K562 (cell line): ENCODE data around the gene LRRTM1. TPM values are rescaled to one million over a fixed set of nuclear protein-coding genes. Genes with fewer than 3 reads are reported as not detected.

ENCODE experiments used
- ATAC-seq: fragments of 200-7000 bp; cut with Tn5 transposase; 3 replicates; pipeline ENCODE4 v1.9.1; 2020; ENCODE audit warnings: moderate library complexity
- BruUV-seq: library from RNA; stranded (reverse); fragments of 400-500 nt; replicated peaks from 2 replicates; lab custom pipeline; 2021; lab: Mats Ljungman, UMichigan
- CTCF ChIA-PET: fragments of 300-600 bp; formaldehyde crosslinking; extraction: SDS; loops from one replicate; lab custom pipeline; 2021; ENCODE audit warnings: low intra/inter-chr PET ratio; lab: Yijun Ruan, JAX
- POLR2A ChIA-PET: fragments of 300-600, 350-650 bp; sonication (Branson Sonifier 250); formaldehyde crosslinking; extraction: SDS; loops from one replicate; lab custom pipeline; 2021; ENCODE audit warnings: antibody characterized with exemption, inconsistent platforms; lab: Yijun Ruan, JAX
- DNase-seq, 4 experiments: peaks; one replicate each; pipeline versions ENCODE4 v3.0.0 to v3.0.0-alpha.2; 2011 to 2018; ENCODE audit warnings: low spot score in 3 of 4, mixed read lengths in 3 of 4; ENCODE audit errors: extremely low read depth in 1 of 4
- FAIRE-seq: peaks from 2 replicates; lab custom pipeline; 2011; peaks lifted over from hg19 to GRCh38; lab: Jason Lieb, UNC
- H2AFZ ChIP-seq: 2 replicates; pipeline ENCODE4 v1.6.0; 2011; ENCODE audit warnings: low read depth, low read length, control low read depth, inconsistent platforms
- H3K27ac ChIP-seq: fragments of 200-600 bp; 3 replicates; pipeline ENCODE4 v1.8.0; 2011; ENCODE audit warnings: low read depth, mild to moderate bottlenecking, control low read depth, inconsistent platforms, low read length, moderate library complexity, mixed read lengths; ENCODE audit errors: extremely low read depth
- H3K27me3 ChIP-seq, 2 experiments: fragments of 300-600 bp in 1 of 2; 2 replicates in 1 of 2; 3 replicates in 1 of 2; pipeline versions ENCODE4 v1.6.0 to v1.8.0; 2011; ENCODE audit warnings: inconsistent platforms in 2 of 2, low read length in 2 of 2, mild to moderate bottlenecking in 1 of 2, mixed read lengths in 1 of 2, moderate library complexity in 1 of 2; ENCODE audit not compliant: control insufficient read depth in 2 of 2, insufficient read depth in 2 of 2
- H3K36me3 ChIP-seq: fragments of 300-600 bp; 3 replicates; pipeline ENCODE4 v1.8.0; 2011; ENCODE audit warnings: mild to moderate bottlenecking, low read length, inconsistent platforms; ENCODE audit not compliant: control insufficient read depth, insufficient read depth
- H3K4me1 ChIP-seq, 2 experiments: fragments of 200-600 bp in 1 of 2; replicated peaks in 1 of 2; 2 replicates in 1 of 2; 3 replicates in 1 of 2; pipeline versions ENCODE4 v1.5.1 to v1.8.0; 2011; ENCODE audit warnings: inconsistent platforms in 2 of 2, low read length in 2 of 2, mild to moderate bottlenecking in 1 of 2, mixed read lengths in 1 of 2, moderate library complexity in 1 of 2; ENCODE audit not compliant: control insufficient read depth in 2 of 2, insufficient read depth in 2 of 2
- H3K4me2 ChIP-seq: 2 replicates; pipeline ENCODE4 v1.6.1; 2011; ENCODE audit warnings: low read length, control low read depth, inconsistent platforms, mixed read lengths; ENCODE audit not compliant: insufficient read depth
- H3K4me3 ChIP-seq: fragments of 200-600 bp; sonication (generic), shearing (Covaris generic); 2 replicates; pipeline ENCODE4 v1.5.1; 2016; ENCODE audit warnings: control low read depth, inconsistent platforms
- H3K79me2 ChIP-seq: fragments of 200-600 bp; 3 replicates; pipeline ENCODE4 v1.8.0; 2011; ENCODE audit warnings: low read length, inconsistent platforms; ENCODE audit not compliant: control insufficient read depth, insufficient read depth
- H3K9ac ChIP-seq, 2 experiments: 2 replicates each; pipeline versions ENCODE4 v1.6.0 to v1.6.1; 2011; ENCODE audit warnings: low read depth in 2 of 2, low read length in 2 of 2, control low read depth in 1 of 2, inconsistent platforms in 1 of 2, mild to moderate bottlenecking in 1 of 2, mixed read lengths in 1 of 2; ENCODE audit not compliant: insufficient read depth in 1 of 2
- H3K9me1 ChIP-seq: one replicate; pipeline ENCODE4 v1.6.0; 2011; ENCODE audit warnings: inconsistent platforms, mild to moderate bottlenecking, low read length, moderate library complexity; ENCODE audit not compliant: control insufficient read depth, insufficient read depth
- H3K9me3 ChIP-seq: replicated peaks from 2 replicates; pipeline ENCODE4 v1.5.1; 2011; ENCODE audit warnings: low read depth, low read length, inconsistent platforms; ENCODE audit not compliant: control insufficient read depth, insufficient read depth
- H4K20me1 ChIP-seq: replicated peaks from 2 replicates; pipeline ENCODE4 v1.6.1; 2011; ENCODE audit warnings: low read length, inconsistent platforms, mixed read lengths; ENCODE audit not compliant: control insufficient read depth, insufficient read depth
- C11orf30 ChIP-seq: fragments of 450-650 bp; IDR thresholded peaks from 2 replicates; pipeline ENCODE4 v1.6.1; 2016; ENCODE audit warnings: low read depth, mild to moderate bottlenecking
- ETS2 ChIP-seq: IDR thresholded peaks from 2 replicates; pipeline ENCODE4 v1.6.1; 2016; ENCODE audit warnings: borderline replicate concordance, missing genetic modification characterization, mild to moderate bottlenecking, moderate library complexity, missing compliant biosample characterization; ENCODE audit not compliant: poor library complexity, severe bottlenecking
- ETV5 ChIP-seq: sonication (generic); formaldehyde crosslinking; IDR thresholded peaks from 2 replicates; pipeline ENCODE4 v1.4.0; 2020; ENCODE audit warnings: low read depth, mild to moderate bottlenecking, missing genetic modification reagents
- FUS ChIP-seq: fragments of 200-400 bp; formaldehyde crosslinking; optimal IDR thresholded peaks from 2 replicates; pipeline ENCODE3; 2017; ENCODE audit warnings: low read depth, low read length
- HIVEP1 ChIP-seq: fragments of 250-450 bp; sonication (Bioruptor Pico); IDR thresholded peaks from 2 replicates; pipeline ENCODE4 v1.4.0; 2020; ENCODE audit warnings: mild to moderate bottlenecking
- MYNN ChIP-seq, 2 experiments: sonication (generic); formaldehyde crosslinking in 1 of 2; IDR thresholded peaks; 2 replicates each; pipeline versions ENCODE4 v1.5.0 to v1.6.1; 2016 to 2020; ENCODE audit warnings: antibody characterized with exemption in 1 of 2, missing genetic modification reagents in 1 of 2
- NFRKB ChIP-seq: fragments of 450-650 bp; IDR thresholded peaks from 2 replicates; pipeline ENCODE4 v1.6.1; 2016; ENCODE audit warnings: low read depth
- REST ChIP-seq, 2 experiments: fragments of 450-650 bp; formaldehyde crosslinking in 1 of 2; IDR thresholded peaks; 2 replicates each; pipeline versions ENCODE4 v1.4.0 to v1.6.1; 2014 to 2020; ENCODE audit warnings: mild to moderate bottlenecking in 2 of 2, borderline replicate concordance in 1 of 2, low read depth in 1 of 2
- UBTF ChIP-seq, 2 experiments: IDR thresholded peaks; 2 replicates each; pipeline ENCODE4 v1.6.1; 2012; ENCODE audit warnings: improper control_type of control experiment in 2 of 2, low read depth in 2 of 2, low read length in 2 of 2, borderline replicate concordance in 1 of 2
- ZNF696 ChIP-seq: fragments of 250-450 bp; sonication (Bioruptor Pico); conservative IDR thresholded peaks from 2 replicates; pipeline ENCODE4 v1.4.0; 2020; ENCODE audit warnings: mild to moderate bottlenecking, moderate library complexity
- WGBS: fragments of 100-300 bp; shearing (Covaris generic); methylation state at CpG from one replicate; pipeline ENCODE4 v1.1.6; 2016; ENCODE audit warnings: low coverage, mixed read lengths; ENCODE audit not compliant: insufficient coverage; ENCODE audit errors: missing lambda C conversion rate; 5-methylcytosine and 5-hydroxymethylcytosine counted together
- in situ Hi-C: fragments of 300-500 bp; cut with MboI; formaldehyde crosslinking; loops from 4 replicates; pipeline ENCODE4 v1.15.0; 2018; ENCODE audit warnings: inconsistent platforms, mixed read lengths
- intact Hi-C: fragments of 100-400 bp; cut with micrococcal nuclease; formaldehyde crosslinking; loops from 2 replicates; pipeline ENCODE4 v1.14.2; 2022
- polyA plus RNA-seq, 8 experiments: library from polyadenylated mRNA; depleted of rRNA in 4 of 8; stranded (reverse) in 5 of 8; unstranded in 3 of 8; fragments of >200 nt; fragmentation: Nextera tagmentation in 2 of 8; fragmentation: Illumina TruSeq in 1 of 8; extraction: Ambion mirVana in 2 of 8; extraction: Trizol in 1 of 8; gene quantifications; 2 replicates each; pipeline versions ENCODE4 v1.2.1 to v1.2.3, GENCODE V29; 2011 to 2014; ENCODE audit warnings: inconsistent platforms in 1 of 8, missing spikeins in 1 of 8
- total RNA-seq, 7 experiments: library from RNA; depleted of rRNA in 6 of 7; stranded (reverse); fragments of >200 nt in 6 of 7; fragmentation: Illumina TruSeq in 2 of 7; extraction: Trizol in 2 of 7; gene quantifications; 2 replicates each; pipeline versions ENCODE4 v1.2.1 to v1.2.3, GENCODE V29; 2011 to 2021; ENCODE audit warnings: low replicate concordance in 1 of 7

LRRTM1 gene
- total and polyA plus RNA-seq, 9 of the 15 experiments (the other 6 are each of a cell fraction or from before 2014, with no cell fraction given), result 0.07 to 0.33 (median 0.11) TPM; not detected in 6

DNA sequence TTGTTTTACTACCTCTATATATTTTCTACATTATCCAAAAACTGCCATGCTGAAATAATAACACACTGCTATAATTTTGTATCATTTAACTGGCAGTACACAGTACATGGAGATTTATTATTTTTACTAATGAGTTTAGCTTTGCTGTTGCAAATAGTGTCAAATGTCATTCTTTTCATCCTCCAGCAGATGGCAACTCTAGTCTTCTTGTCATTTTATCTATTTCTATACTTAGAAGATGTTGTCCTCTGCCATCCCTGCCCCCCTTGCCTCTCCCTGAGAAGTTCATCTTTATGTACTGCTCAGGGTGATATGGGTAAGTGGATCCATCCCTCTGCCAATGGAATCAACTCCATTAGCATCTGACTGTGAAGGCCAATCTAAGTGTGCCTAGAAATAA, 21.7 kb upstream of the LRRTM1 start (continued):
- TF ChIP-seq REST (IDR thresholded peaks at IDR 0.05; ENCODE audit: borderline replicate concordance), result peak; percentile 83
- TF ChIP-seq REST (CRISPR knock-in tag; IDR thresholded peaks at IDR 0.05; ENCODE audit: low read depth), result no peak

GRCh38 chr2:80324525-80324924, 20.0 kb upstream of the LRRTM1 start:
- Histone ChIP-seq H3K36me3 (no peaks in the 10 kb centered on the region), H3K4me1 (peaks cover 0 to 6% of the 10 kb centered on the region in 2 experiments; a peak in 3 of 5 replicates), H3K79me2 (no peaks in the 10 kb centered on the region), H3K27ac (no peak overlapping the region), H3K27me3 (peaks cover 6 to 13% of the 10 kb centered on the region in 2 experiments; a peak in 3 of 5 replicates), H3K9me1 (no peaks in the 10 kb centered on the region), H3K4me2 (no peak overlapping the region), H4K20me1 (no peaks in the 10 kb centered on the region), H3K4me3 (no peak overlapping the region), H2AFZ (no peak overlapping the region), H3K9ac (no peak overlapping the region), H3K9me3 (no peaks in the 10 kb centered on the region)
- intact Hi-C loops, result loop anchor here (10.0 kb wide), 1 partner anchor 390 kb away; no protein-coding TSS in a partner anchor
- in situ Hi-C loops, result no loop called here
- POLR2A ChIA-PET, result no interaction called here
- FAIRE-seq (no peak), DNase-seq (no peak), ATAC-seq (no peak)
- 4% methylated on average over 3 of the region's 3 CpGs for WGBS
- CTCF ChIA-PET, result interaction anchor here (1.5 kb wide), 1 partner anchor 174 kb away, joined by 5 read pairs; no protein-coding TSS in a partner anchor
- no TSS peak for BruUV-seq
- no peak for TF ChIP-seq NFRKB
- TF ChIP-seq HIVEP1 (CRISPR knock-in tag), result no peak
- TF ChIP-seq UBTF (IDR thresholded peaks at IDR 0.05; ENCODE audit: borderline replicate concordance in 1 of 2, low read depth in 2 of 2, low read length in 2 of 2), result no peak
- no peak for TF ChIP-seq ETS2 (tag)
- TF ChIP-seq ZNF696, result no peak
- no peak for TF ChIP-seq C11orf30
- TF ChIP-seq MYNN (IDR thresholded peaks at IDR 0.05), result no peak
- no peak for TF ChIP-seq MYNN (CRISPR knock-in tag; IDR thresholded peaks at IDR 0.05)
- no peak for TF ChIP-seq FUS
- no peak for TF ChIP-seq ETV5 (CRISPR knock-in tag)
